GM18517 (cell line): ENCODE results near the gene CLDN15.
"Not testable (repeated sequence)": the region's sequence is repeated elsewhere in the genome, so short reads cannot be mapped to it uniquely, and the experiment has no call there.

Experiments
- ATAC-seq: cut with Tn5 transposase; IDR thresholded peaks from one replicate; pipeline ENCODE4 v1.9.1; 2021; ENCODE audit warnings: mild to moderate bottlenecking, moderate library complexity; ENCODE audit not compliant: unreplicated experiment

Gene CLDN15

DNA sequence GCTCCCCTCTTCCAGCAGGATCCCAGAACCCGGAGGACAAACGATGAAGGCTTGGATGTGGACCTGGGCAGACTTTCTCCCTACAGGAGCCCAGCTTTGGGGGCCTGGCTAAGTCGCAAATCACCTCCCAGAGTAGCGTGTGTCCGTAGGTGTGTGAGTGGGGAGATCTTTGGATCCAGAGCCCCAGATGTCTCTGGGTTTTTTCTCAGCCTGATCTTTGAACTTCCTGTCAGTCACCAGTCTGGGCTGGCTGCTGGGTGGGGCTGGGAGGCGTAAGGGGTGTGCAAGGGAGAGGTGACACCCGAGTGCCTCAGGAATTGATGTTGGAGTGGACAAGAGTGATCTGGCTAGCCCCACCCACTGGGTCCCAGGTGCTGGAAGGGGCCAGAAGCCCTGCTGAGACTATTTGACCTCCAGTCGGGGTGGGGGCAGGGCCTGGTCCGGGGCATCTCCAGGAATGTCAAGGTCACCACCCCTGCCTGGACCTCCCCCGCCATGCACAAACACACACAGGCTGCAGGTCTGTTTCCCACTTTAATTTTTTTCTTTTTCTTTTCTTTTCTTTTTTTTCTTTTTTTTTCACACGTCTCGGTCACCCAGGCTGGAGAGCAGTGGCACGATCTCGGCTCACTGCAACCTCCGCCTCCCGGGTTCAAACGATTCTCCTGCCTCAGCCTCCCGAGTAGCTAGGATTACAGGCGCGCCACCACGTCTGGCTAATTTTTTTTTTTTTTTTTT is 36.6 kb downstream of the CLDN15 start, which contains the start of gene MOGAT3:
TSS of gene MOGAT3 (minus strand) at position 175 of the 738 bp plus-strand sequence. CDS start 182 bp downstream, outside the sequence.
- ATAC-seq = no peak

GRCh38 chr7:101200504-101200861 is 37.1 kb downstream of the CLDN15 start:
- no peak for ATAC-seq

DNA sequence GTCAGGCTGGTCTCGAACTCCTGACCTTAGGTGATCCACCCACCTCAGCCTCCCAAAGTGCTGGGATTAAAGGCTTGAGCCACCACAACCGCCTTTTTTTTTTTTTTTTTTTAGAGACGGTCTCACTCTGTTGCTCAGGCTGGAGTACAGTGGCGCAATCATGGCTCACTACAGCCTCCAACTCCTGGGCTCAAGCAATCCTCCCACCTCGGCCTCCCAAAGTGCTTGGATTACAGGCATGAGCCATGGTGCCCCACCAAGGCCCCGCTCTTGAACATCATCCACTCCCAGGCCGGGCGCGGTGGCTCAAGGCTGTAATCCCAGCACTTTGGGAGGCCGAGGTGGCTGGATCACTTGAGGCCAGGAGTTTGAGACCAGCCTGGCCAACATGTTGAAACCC is 38.1 kb downstream of the CLDN15 start:
- not testable (repeated sequence) for ATAC-seq

DNA sequence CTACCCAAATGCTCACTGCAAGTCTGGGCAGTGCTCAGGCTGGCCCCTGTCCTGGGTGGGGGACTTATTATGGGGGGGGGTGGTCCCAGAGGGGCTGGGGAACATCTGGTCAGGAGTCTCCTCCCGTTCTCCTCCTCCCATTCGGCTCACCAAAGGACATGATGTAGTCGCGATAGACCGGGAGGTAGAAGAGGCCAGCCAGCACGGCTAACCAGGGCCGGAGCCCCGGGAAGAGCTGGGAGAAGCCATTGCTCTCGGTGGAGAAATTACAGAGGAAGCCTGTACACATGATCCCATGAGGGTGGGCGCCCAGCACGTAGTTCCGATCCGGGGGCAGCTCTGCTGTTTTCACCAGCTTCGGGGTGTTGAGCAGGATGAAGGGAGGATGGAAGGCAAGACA is 39.1 kb downstream of the CLDN15 start:
- no peak for ATAC-seq

DNA sequence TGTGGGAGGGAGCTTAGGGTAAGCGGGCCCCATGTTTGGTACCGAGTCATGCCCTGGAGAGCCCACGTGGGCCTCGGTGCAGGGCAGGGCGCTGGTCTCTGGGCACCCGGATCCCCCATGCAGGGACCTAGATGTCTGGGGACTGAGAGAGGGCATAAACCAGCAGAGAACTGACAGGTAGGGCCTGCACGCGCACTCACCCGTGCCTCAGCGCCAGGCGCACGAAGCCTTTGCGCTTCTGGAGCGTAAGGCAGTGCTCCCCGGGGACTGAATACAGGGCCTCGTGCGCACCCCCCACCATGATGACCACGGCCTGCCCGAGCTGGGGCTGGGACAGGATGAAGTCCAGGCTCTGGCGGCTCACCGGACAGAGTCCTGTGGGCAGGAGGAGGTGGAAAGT is 39.6 kb downstream of the CLDN15 start:
- no peak for ATAC-seq

GRCh38 chr7:101195884-101196283 is 41.7 kb downstream of the CLDN15 start:
- no peak for ATAC-seq

- ATAC-seq = no peak
Measured at GRCh38 chr7:101189109-101189508, 48.5 kb downstream of the CLDN15 start.

GRCh38 chr7:101186844-101187428 is 50.7 kb downstream of the CLDN15 start:
- ATAC-seq = no peak

DNA sequence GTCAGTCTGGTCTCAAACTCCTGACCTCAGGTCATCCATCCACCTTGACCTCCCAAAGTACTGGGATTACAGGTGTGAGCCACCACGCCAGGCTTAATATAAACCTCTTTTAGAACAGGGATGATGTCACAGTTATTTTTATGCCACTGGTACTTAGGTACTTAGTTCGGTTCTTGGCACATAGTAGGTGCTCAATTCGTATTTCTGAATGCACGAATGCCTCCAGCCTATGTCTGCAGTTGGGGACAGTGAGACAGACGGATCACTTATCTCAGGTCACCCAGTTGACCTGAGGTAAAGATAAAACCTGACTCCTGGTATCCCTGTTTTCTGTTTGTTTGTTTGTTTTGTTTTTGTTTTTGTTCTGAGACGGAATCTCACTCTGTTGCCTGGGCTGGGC is 51.4 kb downstream of the CLDN15 start:
- ATAC-seq = no peak

GRCh38 chr7:101185258-101185839 is 52.3 kb downstream of the CLDN15 start:
- no peak for ATAC-seq
